ENCODE data around the gene SLC22A23. TPM values are rescaled to one million over a fixed set of nuclear protein-coding genes. Genes with fewer than 3 reads are reported as not detected.
A peak's percentile ranks its signal among the peaks of the same experiment; 100 is the strongest.

The SLC22A23 gene
- under 1 TPM in 4 of 6 donors, not detected in 2; 0.43 to 0.61 (median 0.52) TPM for polyA plus RNA-seq (ENCODE audit: low read depth in 6 of 6)

GRCh38 chr6:3456898-3457709 is at the start of gene SLC22A23:
Gene SLC22A23 (minus strand): TSS chr6:3457050. CDS start chr6:3456559, 491 bp downstream.
- Mint-ChIP-seq H3K36me3 (peaks cover 0 to 7% of the 10 kb centered on the region in 2 donors), H3K4me3 (peak within 1 kb of the TSS; percentile 74 to 92 (median 84)), H3K9me3 (no peaks in the 10 kb centered on the region), H3K27ac (peak within 1 kb of the TSS in 5 of 6 donors; percentile 12 to 71 (median 44)), H3K27me3 (peaks cover 20 to 44% (median 38%) of the 10 kb centered on the region in 3 donors), H3K4me1 (peaks cover 7 to 10% (median 7%) of the 10 kb centered on the region in 3 donors)
- DNase-seq (peak; percentile 46), ATAC-seq (ENCODE audit: low read depth in 2 of 2) (peak; percentile 65 to 77)

GRCh38 chr6:3506200-3506599 is 49.4 kb upstream of the SLC22A23 start:
- H3K27me3 Mint-ChIP-seq = peaks cover 6 to 22% (median 15%) of the 10 kb centered on the region in 3 donors
- no peak for ATAC-seq (ENCODE audit: low read depth in 2 of 2)
- peaks cover 0 to 3% (median 0%) of the 10 kb centered on the region in 7 donors for H3K9me3 Mint-ChIP-seq
- H3K4me3 Mint-ChIP-seq = no peak overlapping the region
- peak overlapping the region in 1 of 6 donors; percentile 77 for H3K27ac Mint-ChIP-seq
- DNase-seq = no peak
- no peaks in the 10 kb centered on the region for H3K4me1 Mint-ChIP-seq
- H3K36me3 Mint-ChIP-seq = no peaks in the 10 kb centered on the region

- no peak overlapping the region for H3K4me3 Mint-ChIP-seq
- no peaks in the 10 kb centered on the region for H3K4me1 Mint-ChIP-seq
These were observed 48.3 kb upstream of the SLC22A23 start for GRCh38 chr6:3504938-3505805.

GRCh38 chr6:3504354-3504753 is 47.5 kb upstream of the SLC22A23 start:
- Mint-ChIP-seq H3K4me1 (no peaks in the 10 kb centered on the region), H3K36me3 (no peaks in the 10 kb centered on the region), H3K4me3 (no peak overlapping the region), H3K27ac (no peak overlapping the region), H3K9me3 (peaks cover 0 to 3% (median 0%) of the 10 kb centered on the region in 7 donors), H3K27me3 (peaks cover 3 to 24% (median 8%) of the 10 kb centered on the region in 3 donors)
- ATAC-seq (ENCODE audit: low read depth in 2 of 2) (no peak), DNase-seq (no peak)

More at GRCh38 chr6:3504938-3505805, 48.3 kb upstream of the SLC22A23 start:
- Mint-ChIP-seq H3K36me3 (no peaks in the 10 kb centered on the region), H3K9me3 (peaks cover 0 to 3% (median 0%) of the 10 kb centered on the region in 7 donors), H3K27me3 (peaks cover 0 to 20% (median 8%) of the 10 kb centered on the region in 3 donors), H3K27ac (no peak overlapping the region)
- ATAC-seq (ENCODE audit: low read depth in 2 of 2) (no peak), DNase-seq (no peak)

GRCh38 chr6:3501826-3502500 is 45.1 kb upstream of the SLC22A23 start:
- H3K9me3 Mint-ChIP-seq = peaks cover 0 to 6% (median 0%) of the 10 kb centered on the region in 7 donors
- ATAC-seq (ENCODE audit: low read depth in 2 of 2) = no peak
- DNase-seq = no peak

GRCh38 chr6:3500262-3501014 is 43.6 kb upstream of the SLC22A23 start:
- H3K9me3 Mint-ChIP-seq = peaks cover 0 to 6% (median 0%) of the 10 kb centered on the region in 7 donors
- H3K27ac Mint-ChIP-seq = no peak overlapping the region
- no peaks in the 10 kb centered on the region for H3K36me3 Mint-ChIP-seq
- H3K4me3 Mint-ChIP-seq = no peak overlapping the region
- DNase-seq (no peak), ATAC-seq (ENCODE audit: low read depth in 2 of 2) (no peak)
- no peaks in the 10 kb centered on the region for H3K4me1 Mint-ChIP-seq
- peaks cover 18 to 27% (median 20%) of the 10 kb centered on the region in 3 donors for H3K27me3 Mint-ChIP-seq

More at GRCh38 chr6:3501826-3502500, 45.1 kb upstream of the SLC22A23 start:
- H3K36me3 Mint-ChIP-seq = no peaks in the 10 kb centered on the region
- no peaks in the 10 kb centered on the region for H3K4me1 Mint-ChIP-seq
- H3K4me3 Mint-ChIP-seq = no peak overlapping the region
- H3K27ac Mint-ChIP-seq = no peak overlapping the region
- H3K27me3 Mint-ChIP-seq = peaks cover 11 to 20% (median 17%) of the 10 kb centered on the region in 3 donors

- H3K4me1 Mint-ChIP-seq = no peaks in the 10 kb centered on the region
- peaks cover 0 to 9% (median 0%) of the 10 kb centered on the region in 7 donors for H3K9me3 Mint-ChIP-seq
- DNase-seq = no peak
- peaks cover 14 to 33% (median 25%) of the 10 kb centered on the region in 3 donors for H3K27me3 Mint-ChIP-seq
- peak overlapping the region in 1 of 6 donors; percentile 21 for H3K27ac Mint-ChIP-seq
- no peak for ATAC-seq (ENCODE audit: low read depth in 2 of 2)
- no peaks in the 10 kb centered on the region for H3K36me3 Mint-ChIP-seq
- H3K4me3 Mint-ChIP-seq = no peak overlapping the region
These were observed 42.8 kb upstream of the SLC22A23 start for GRCh38 chr6:3499603-3500002.

- no peaks in the 10 kb centered on the region for H3K4me1 Mint-ChIP-seq
- H3K36me3 Mint-ChIP-seq = no peaks in the 10 kb centered on the region
- peaks cover 25 to 59% (median 49%) of the 10 kb centered on the region in 3 donors for H3K27me3 Mint-ChIP-seq
- no peak overlapping the region for H3K4me3 Mint-ChIP-seq
- ATAC-seq (ENCODE audit: low read depth in 2 of 2) (no peak), DNase-seq (no peak)
- H3K9me3 Mint-ChIP-seq = peaks cover 0 to 10% (median 0%) of the 10 kb centered on the region in 7 donors
- no peak overlapping the region for H3K27ac Mint-ChIP-seq
These were observed 39.5 kb upstream of the SLC22A23 start for GRCh38 chr6:3496395-3496794.

GRCh38 chr6:3494391-3495100 is 37.7 kb upstream of the SLC22A23 start:
- Mint-ChIP-seq H3K4me3 (no peak overlapping the region), H3K27me3 (peaks cover 24 to 68% (median 57%) of the 10 kb centered on the region in 3 donors), H3K27ac (no peak overlapping the region), H3K9me3 (peaks cover 0 to 10% (median 0%) of the 10 kb centered on the region in 7 donors), H3K4me1 (no peaks in the 10 kb centered on the region), H3K36me3 (no peaks in the 10 kb centered on the region)
- DNase-seq (no peak), ATAC-seq (ENCODE audit: low read depth in 2 of 2) (no peak)

- Mint-ChIP-seq H3K36me3 (no peaks in the 10 kb centered on the region), H3K27ac (no peak overlapping the region), H3K27me3 (peaks cover 34 to 76% (median 67%) of the 10 kb centered on the region in 3 donors), H3K4me3 (no peak overlapping the region), H3K4me1 (no peaks in the 10 kb centered on the region), H3K9me3 (peaks cover 0 to 10% (median 0%) of the 10 kb centered on the region in 7 donors)
- no peak for DNase-seq
- no peak for ATAC-seq (ENCODE audit: low read depth in 2 of 2)
These were observed 33.8 kb upstream of the SLC22A23 start for GRCh38 chr6:3490625-3490980.

GRCh38 chr6:3489961-3490624 is 33.2 kb upstream of the SLC22A23 start:
- ATAC-seq (ENCODE audit: low read depth in 2 of 2) (no peak), DNase-seq (no peak)
- H3K27ac Mint-ChIP-seq = no peak overlapping the region
- H3K9me3 Mint-ChIP-seq = peaks cover 0 to 6% (median 0%) of the 10 kb centered on the region in 7 donors
- no peaks in the 10 kb centered on the region for H3K4me1 Mint-ChIP-seq
- H3K36me3 Mint-ChIP-seq = no peaks in the 10 kb centered on the region
- no peak overlapping the region for H3K4me3 Mint-ChIP-seq
- H3K27me3 Mint-ChIP-seq = peaks cover 34 to 75% (median 67%) of the 10 kb centered on the region in 3 donors

Data from naive B cell (primary cell).